ENCODE results near the gene GCHFR.

DNA sequence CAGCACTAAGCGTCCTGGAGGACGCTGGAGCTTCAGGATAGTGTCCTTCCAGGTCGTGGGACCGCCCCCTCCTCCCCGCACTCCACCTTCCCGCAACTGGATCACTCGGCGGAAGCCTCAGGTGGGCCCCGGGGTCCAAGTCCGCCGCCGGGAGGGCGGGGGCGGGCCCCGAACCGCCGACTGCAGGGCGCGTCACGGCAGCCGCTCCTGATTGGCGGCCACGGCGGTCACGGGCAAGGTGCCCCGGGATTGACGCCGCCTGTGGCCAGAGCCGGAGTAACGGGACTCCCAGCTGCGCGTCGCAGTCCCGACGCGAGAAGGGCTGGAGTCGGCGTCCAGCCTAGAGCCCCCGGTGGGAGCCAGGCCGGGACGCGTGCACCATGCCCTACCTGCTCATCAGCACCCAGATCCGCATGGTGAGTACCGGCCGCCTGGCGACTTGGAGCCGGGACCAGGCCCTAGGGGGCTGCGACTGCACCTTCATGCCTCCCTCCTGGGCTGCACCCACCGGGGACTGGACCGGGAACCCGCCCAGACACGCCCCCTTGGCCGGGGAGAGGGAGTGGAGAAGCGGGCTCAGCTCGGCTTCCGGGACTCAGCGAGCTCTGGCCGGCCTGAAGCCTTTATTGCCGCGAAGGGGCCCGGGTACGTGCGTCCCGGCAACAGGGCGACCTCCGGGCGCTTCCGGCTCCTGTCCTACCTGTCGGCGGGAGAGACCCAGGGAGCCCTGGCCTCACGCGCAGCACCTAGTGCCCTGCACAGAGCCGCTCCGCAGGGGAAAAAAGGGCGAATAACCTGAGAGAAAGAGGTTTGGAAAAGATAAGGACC, at the start of gene GCHFR:
- TF ChIP-seq EZH2 (IDR thresholded peaks at IDR 0.05; ENCODE audit: borderline replicate concordance) (no peak), CTCF (IDR thresholded peaks at IDR 0.05; ENCODE audit: poor library complexity) (peak; percentile 48), EZH2phosphoT487 (IDR thresholded peaks at IDR 0.05; ENCODE audit: low read depth, severe bottlenecking, unreplicated experiment) (no peak)

All from hepatocyte (in vitro differentiated cells).